GM21786 (cell line): ENCODE results near the gene C12orf75.

Experiments
- ATAC-seq: cut with Tn5 transposase; IDR thresholded peaks from one replicate; pipeline ENCODE4 v1.9.1; 2021; ENCODE audit not compliant: unreplicated experiment

Gene C12orf75

DNA sequence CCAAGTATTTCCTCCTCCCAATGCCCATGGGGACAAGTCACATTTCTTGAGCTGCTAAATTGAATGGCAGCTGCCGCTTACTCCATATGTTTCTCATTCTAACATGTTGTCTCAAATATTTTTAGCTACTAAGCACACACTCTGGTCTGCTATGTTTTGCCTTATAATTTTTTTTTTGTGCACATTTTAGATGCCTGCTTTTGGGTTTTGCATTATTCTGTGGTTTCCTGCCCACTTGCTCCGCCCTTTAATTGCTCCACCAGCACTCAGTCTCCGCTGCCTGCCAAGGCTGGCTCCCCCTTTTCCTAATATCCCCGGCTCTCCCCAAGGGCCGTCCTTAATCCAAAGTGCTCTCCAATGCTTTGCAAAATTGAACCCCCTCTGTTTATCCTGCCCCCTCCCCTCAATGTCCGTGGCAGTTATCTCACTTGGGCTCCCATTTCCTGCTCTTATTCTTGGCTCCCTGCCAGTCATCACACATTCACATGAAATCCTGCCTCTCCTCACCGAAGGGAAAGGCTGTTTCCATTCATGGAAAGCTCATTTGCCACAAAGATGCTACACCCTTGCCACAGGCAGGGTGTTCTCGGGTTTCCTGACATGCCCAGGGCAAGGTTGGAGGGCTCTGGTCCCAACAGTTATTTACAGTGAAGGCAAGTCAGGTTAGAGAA, 79.4 kb downstream of the C12orf75 start:
- ATAC-seq: no peak

DNA sequence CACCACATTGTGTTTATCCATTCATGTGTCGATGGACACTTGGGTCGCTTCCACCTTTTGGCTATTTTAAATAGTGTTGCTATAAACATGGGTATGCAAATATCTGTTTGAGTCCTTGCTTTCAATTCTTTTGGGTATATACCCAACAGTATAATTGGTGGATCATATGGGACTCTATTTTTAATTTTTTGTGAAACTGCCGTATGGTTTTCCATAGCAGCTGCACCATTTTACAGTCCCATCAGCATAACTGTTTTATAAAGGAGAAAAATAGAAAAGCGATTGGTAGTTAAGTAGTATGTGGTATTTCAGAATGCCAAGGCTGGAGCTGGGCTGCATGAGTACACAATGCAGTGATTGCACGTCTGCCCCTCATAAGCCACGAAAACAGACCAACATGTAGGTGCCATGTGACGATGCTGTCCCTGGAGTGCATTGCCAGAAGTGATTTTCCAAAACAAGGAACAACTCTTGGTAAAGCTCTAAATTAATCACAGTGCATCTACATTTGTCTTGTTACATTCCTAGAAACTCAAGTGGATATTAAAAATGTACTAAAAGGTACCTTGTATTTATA, 83.5 kb downstream of the C12orf75 start:
- no peak for ATAC-seq

DNA sequence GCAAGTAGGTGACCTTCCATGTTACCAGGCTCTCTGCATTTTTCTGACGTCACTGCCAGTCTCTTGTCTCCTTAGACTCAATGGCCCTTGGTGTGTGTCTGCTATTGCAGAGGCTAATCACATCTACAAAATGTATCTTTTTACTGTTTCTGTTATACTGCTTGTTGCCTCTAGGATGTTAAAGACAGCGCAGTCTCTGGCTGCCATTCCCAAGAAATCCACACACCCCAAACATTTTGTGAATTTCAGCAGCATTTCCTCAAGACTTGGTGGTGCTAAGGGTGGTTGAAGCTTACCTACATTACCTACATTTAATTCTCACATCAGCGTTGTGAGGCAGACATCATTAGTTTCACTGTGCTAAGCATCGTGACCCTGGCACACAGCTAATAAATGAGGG, 87.2 kb downstream of the C12orf75 start:
- ATAC-seq: no peak

DNA sequence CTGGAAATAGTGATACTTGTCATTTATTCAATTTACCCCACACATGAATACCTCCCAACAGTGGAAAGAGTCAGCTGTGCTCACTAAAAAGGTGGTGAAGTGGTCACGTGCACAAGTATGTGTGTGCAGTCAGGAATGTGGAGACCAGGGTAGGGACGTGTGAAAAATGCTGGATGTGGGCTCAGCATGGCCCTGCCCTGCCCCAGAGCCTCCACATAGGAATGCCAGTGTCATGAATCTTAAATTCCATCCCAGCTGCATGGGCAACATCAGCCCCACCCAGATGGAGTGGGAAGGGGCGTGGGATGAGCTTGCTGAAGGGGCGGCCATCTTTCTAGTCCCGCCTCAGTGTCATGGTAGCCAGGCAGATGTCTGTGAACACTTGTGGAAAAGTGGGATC, 87.7 kb downstream of the C12orf75 start:
- ATAC-seq: no peak

DNA sequence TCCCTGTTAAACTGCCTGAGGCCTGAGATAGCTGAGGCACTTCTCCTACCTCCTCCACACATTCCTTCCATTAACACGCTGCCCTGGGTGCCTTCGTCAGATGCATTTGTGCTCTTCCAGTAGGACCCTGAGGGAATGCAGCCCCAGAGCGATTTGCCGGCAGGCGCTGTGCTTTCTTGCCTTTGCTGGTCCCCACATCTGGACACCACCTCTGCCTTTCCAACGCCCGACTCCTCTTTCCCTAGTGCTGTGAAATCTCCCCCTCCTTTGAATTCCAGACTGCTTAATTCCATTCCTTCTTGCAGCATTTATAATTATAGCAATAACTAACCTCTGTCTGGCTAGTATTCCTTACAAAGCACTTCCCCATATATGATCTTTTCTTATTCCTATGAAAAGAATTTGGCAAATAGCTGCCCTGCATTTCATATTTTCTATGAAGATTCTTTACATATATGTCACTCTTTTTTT, 88.4 kb downstream of the C12orf75 start:
- ATAC-seq: no peak

DNA sequence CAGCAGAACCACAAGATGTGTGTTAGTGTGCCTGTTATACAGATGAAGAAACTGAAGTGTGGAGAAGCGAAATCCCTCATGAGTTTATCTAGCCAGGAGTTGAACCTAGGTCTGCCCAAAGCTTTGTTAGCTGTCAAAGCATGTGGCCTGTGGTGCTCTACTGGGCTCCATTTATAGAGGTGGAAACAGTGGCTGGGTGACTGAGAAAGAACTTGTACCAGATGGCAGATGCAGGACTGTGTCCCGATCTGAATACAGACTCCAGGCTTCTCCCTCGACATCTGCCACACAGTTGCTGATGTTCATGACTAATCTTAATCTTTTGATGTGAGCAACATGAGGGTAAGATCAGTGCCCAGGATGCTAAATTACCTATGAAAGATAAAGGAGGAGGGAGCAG, 89.1 kb downstream of the C12orf75 start:
- ATAC-seq: no peak

DNA sequence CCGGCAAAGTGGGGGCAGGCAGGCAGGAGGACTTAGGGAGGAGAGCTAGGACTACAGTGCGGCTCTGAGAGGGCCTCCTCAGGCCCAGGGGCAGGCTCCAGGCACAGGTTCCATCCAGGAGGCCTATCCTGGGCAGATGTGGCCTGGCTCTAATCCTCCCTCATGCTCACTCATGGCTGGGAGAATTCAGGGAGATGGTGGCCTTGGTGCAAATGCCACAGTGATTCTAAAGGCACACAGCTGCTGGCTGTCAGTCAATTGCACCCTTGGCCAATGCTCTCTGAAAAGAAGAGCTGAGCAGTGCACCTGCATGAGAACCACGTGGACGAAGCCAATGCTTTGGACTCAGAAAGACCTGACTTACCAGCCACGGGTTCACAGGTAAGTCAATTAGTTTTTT, 89.6 kb downstream of the C12orf75 start:
- no peak for ATAC-seq

DNA sequence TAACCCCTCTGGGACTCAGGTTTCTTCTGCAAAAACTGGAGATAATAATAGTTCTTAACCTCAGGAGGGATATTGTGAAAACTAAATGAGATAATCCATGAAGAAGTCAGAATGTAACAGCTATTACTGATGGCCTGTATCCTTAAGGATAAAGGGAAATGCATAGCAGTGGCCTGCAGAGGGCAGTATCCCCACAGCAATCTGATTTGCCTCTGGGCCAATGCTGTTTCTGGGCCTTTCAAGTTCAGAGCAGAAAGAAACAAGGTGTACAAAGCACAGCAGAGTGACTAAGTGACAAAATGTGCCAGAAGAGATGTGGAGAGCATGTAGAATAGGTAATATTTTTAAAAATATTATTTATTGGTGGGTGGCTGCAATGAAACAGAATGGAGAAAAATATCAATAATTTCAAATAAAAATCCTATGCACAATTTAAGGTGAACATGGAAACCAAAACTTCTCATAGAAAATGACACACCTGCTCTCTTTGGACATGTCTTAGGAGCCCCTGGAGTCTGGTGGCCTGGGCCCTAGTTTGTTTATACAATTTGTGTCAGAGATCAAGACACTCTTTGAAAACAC, 90.3 kb downstream of the C12orf75 start:
- peak; percentile 72 for ATAC-seq
